GM12892 (cell line): ENCODE results near the gene LHX6.

ENCODE experiments used
- POLR2A ChIP-seq: IDR thresholded peaks from 2 replicates; pipeline ENCODE4 v1.6.1; 2011; ENCODE audit warnings: low read depth, low read length, control low read depth
- POLR2AphosphoS5 ChIP-seq: IDR thresholded peaks from 2 replicates; pipeline ENCODE4 v1.6.1; 2011; ENCODE audit warnings: low read depth, low read length, control low read depth
- TAF1 ChIP-seq: IDR thresholded peaks from 2 replicates; pipeline ENCODE4 v1.6.1; 2011; ENCODE audit warnings: low read depth, mild to moderate bottlenecking, control low read depth, low read length, borderline replicate concordance

DNA sequence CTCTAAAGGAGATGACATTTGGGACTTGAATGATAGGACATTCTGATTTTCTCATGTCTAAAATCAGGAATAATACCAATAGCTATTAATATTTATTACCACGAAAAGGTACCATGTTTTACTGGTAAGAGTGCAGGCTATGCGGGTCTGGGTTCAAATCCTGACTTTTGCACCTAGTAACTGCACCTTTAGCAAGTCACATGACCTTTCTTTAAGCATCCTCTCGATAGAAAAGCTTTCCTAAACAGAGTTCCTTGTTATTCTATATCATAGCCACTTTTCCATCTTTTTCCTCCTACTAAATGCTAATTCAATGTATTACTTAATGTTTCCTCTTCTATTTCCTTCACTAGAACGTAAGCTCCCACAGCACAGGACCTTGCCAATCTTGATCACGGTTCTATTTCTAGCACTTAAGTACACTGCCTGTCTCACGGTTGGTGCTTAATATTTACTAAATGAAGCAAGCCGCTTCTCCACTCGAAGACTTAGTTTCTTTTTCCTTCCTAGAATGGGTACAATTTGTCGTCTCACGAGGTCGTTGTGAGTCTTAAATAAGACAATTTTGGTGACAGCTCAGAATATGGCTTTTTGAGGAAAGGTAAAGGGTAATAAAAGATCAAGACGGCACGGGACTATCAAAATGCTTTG is 35.1 kb upstream of the LHX6 start:
- TF ChIP-seq POLR2A = no peak
- no peak for TF ChIP-seq TAF1
- TF ChIP-seq POLR2AphosphoS5 = no peak
